Kidney (tissue), 14 donors: ENCODE data around the gene DNAJB2. TPM values are rescaled to one million over a fixed set of nuclear protein-coding genes. Genes with fewer than 3 reads are reported as not detected.

ENCODE experiments used
- DNase-seq, 5 donors: peaks; one replicate each; pipeline ENCODE4 v3.0.0-alpha.2; 2013 to 2020
- FAIRE-seq: peaks from 2 replicates; lab custom pipeline; 2012; peaks lifted over from hg19 to GRCh38; lab: Jason Lieb, UNC
- H3K27ac ChIP-seq, 2 donors: one replicate each; pipeline ENCODE4 v1.7.0; 2013; ENCODE audit warnings: low read depth in 2 of 2, low read length in 2 of 2, inconsistent platforms in 1 of 2
- H3K27me3 ChIP-seq: one replicate; pipeline ENCODE4 v1.7.1; 2013; ENCODE audit warnings: low read length, inconsistent platforms; ENCODE audit not compliant: control insufficient read depth, insufficient read depth
- H3K36me3 ChIP-seq, 3 donors: one replicate each; pipeline versions ENCODE4 v1.7.0 to v1.7.1; 2013; ENCODE audit warnings: low read length in 3 of 3, control low read depth in 1 of 3, inconsistent platforms in 1 of 3; ENCODE audit not compliant: insufficient read depth in 3 of 3, control insufficient read depth in 2 of 3
- H3K4me1 ChIP-seq, 3 donors: one replicate each; pipeline versions ENCODE4 v1.7.0 to v1.7.1; 2013; ENCODE audit warnings: low read length in 3 of 3, inconsistent platforms in 1 of 3, low read depth in 1 of 3; ENCODE audit not compliant: control insufficient read depth in 2 of 3, insufficient read depth in 2 of 3
- H3K4me3 ChIP-seq, 3 donors: one replicate each; pipeline versions ENCODE4 v1.7.0 to v1.8.1; 2013; ENCODE audit warnings: low read length in 3 of 3, control low read depth in 1 of 3, inconsistent platforms in 1 of 3
- H3K9ac ChIP-seq, 3 donors: one replicate each; pipeline versions ENCODE4 v1.7.0 to v1.7.1; 2013; ENCODE audit warnings: low read length in 3 of 3, control low read depth in 1 of 3, inconsistent platforms in 1 of 3
- H3K9me3 ChIP-seq, 3 donors: one replicate each; pipeline versions ENCODE4 v1.7.0 to v1.7.1; 2013; ENCODE audit warnings: low read length in 3 of 3, control low read depth in 1 of 3, inconsistent platforms in 1 of 3; ENCODE audit not compliant: control insufficient read depth in 2 of 3, insufficient read depth in 1 of 3
- CTCF ChIP-seq: IDR thresholded peaks from 3 replicates; pipeline ENCODE4 v1.5.1; 2012; ENCODE audit warnings: mild to moderate bottlenecking, moderate library complexity, borderline replicate concordance; ENCODE audit not compliant: insufficient read depth; ENCODE audit errors: extremely low read depth
- intact Hi-C: fragments of 100-400 bp; cut with DNase I; formaldehyde crosslinking; loops from one replicate; pipeline ENCODE4 v1.11.1; 2022
- polyA plus RNA-seq: library from polyadenylated mRNA; stranded (reverse); fragments of 350-450 nt; fragmentation: Illumina TruSeq; extraction: RNeasy Lipid Tissue Mini Kit (QIAGEN cat#74804); gene quantifications from one replicate; pipeline ENCODE4 v1.2.3, GENCODE V29; 2014; ENCODE audit warnings: low read depth, low replicate concordance; ENCODE audit not compliant: insufficient read depth
- total RNA-seq: library from RNA; stranded (reverse); fragmentation: NEBNext Ultra II Directional; extraction: Animal tissue kit (Norgen Biotek cat#: 25700); gene quantifications from one replicate; pipeline ENCODE4 v1.2.1, GENCODE V29; 2021
- donor health status: control.
- donor health status: control.
- donor health status: control.
- donor health status: control.
- donor health status: control.
- donor health status: DM: yes; HTN: yes; CAD: no.
- donor health status: Normal renal cell carcinoma (clear cell type).

The DNAJB2 gene
- total and polyA plus RNA-seq, 2 donors from 2014 or later, result 94.3 to 128 TPM

GRCh38 chr2:219292616-219293015 lies 13.4 kb downstream of the DNAJB2 start:
- no peak for FAIRE-seq
- no peaks in the 10 kb centered on the region for H3K9me3 ChIP-seq

GRCh38 chr2:219293736-219294231 lies 14.6 kb downstream of the DNAJB2 start:
- H3K9ac ChIP-seq, result no peak overlapping the region
- H3K27ac ChIP-seq, result no peak overlapping the region
- peaks cover 0 to 8% (median 3%) of the 10 kb centered on the region in 3 donors for H3K4me1 ChIP-seq
- H3K4me3 ChIP-seq, result no peak overlapping the region
- FAIRE-seq (no peak), DNase-seq (peak in 2 of 5 donors; percentile 45 to 48)
- intact Hi-C loops, result no loop called here
- no peaks in the 10 kb centered on the region for H3K9me3 ChIP-seq
- no peaks in the 10 kb centered on the region for H3K27me3 ChIP-seq
- no peaks in the 10 kb centered on the region for H3K36me3 ChIP-seq
- TF ChIP-seq CTCF, result no peak

More at GRCh38 chr2:219292616-219293015, 13.4 kb downstream of the DNAJB2 start:
- no peak for TF ChIP-seq CTCF
- no peak overlapping the region for H3K4me3 ChIP-seq
- no peak overlapping the region for H3K9ac ChIP-seq
- H3K36me3 ChIP-seq, result no peaks in the 10 kb centered on the region
- H3K4me1 ChIP-seq, result peaks cover 0 to 8% (median 3%) of the 10 kb centered on the region in 3 donors
- intact Hi-C loops, result no loop called here
- H3K27me3 ChIP-seq, result no peaks in the 10 kb centered on the region
- DNase-seq, result peak in 1 of 5 donors; percentile 55
- H3K27ac ChIP-seq, result no peak overlapping the region

- intact Hi-C loops, result no loop called here
- no peaks in the 10 kb centered on the region for H3K36me3 ChIP-seq
- H3K9me3 ChIP-seq, result no peaks in the 10 kb centered on the region
- H3K4me3 ChIP-seq, result peak overlapping the region; percentile 32 to 59 (median 47)
- H3K27ac ChIP-seq, result peak overlapping the region in 1 of 2 donors; percentile 57
- TF ChIP-seq CTCF, result peak; percentile 99
- no peaks in the 10 kb centered on the region for H3K27me3 ChIP-seq
- peaks cover 0 to 6% (median 3%) of the 10 kb centered on the region in 3 donors for H3K4me1 ChIP-seq
- FAIRE-seq (no peak), DNase-seq (peak; percentile 91 to 94 (median 92))
- H3K9ac ChIP-seq, result peak overlapping the region in 2 of 3 donors; percentile 31 to 65
These were observed 15.5 kb downstream of the DNAJB2 start for GRCh38 chr2:219294356-219295351.
